Adrenal gland (tissue), 12 donors: ENCODE data around the gene HS3ST5. TPM values are rescaled to one million over a fixed set of nuclear protein-coding genes. Genes with fewer than 3 reads are reported as not detected.

Source experiments
- DNase-seq, 7 donors: peaks; one replicate each; pipeline ENCODE4 v3.0.0-alpha.2; 2019 to 2020
- H3K27ac ChIP-seq, 5 donors: fragments of 200-600 bp; sonication (generic) in 4 of 5; 1 replicate in 3 of 5; 2 replicates in 2 of 5; pipeline versions ENCODE4 v1.5.1 to v1.8.0; 2016 to 2020; ENCODE audit warnings: mild to moderate bottlenecking in 1 of 5
- H3K27me3 ChIP-seq: fragments of 200-600 bp; 2 replicates; pipeline ENCODE4 v1.8.0; 2021
- H3K36me3 ChIP-seq, 2 donors: fragments of 200-600 bp; replicated peaks in 1 of 2; 1 replicate in 1 of 2; 2 replicates in 1 of 2; pipeline versions ENCODE4 v1.5.1 to v1.8.0; 2018 to 2022
- H3K4me1 ChIP-seq, 2 donors: fragments of 200-600 bp; replicated peaks in 1 of 2; 1 replicate in 1 of 2; 2 replicates in 1 of 2; pipeline versions ENCODE4 v1.5.1 to v1.8.0; 2018 to 2021
- H3K4me3 ChIP-seq, 4 donors: fragments of 200-600 bp; sonication (generic) in 3 of 4; one replicate each; pipeline ENCODE4 v1.5.1; 2016 to 2018
- H3K9me3 ChIP-seq, 3 donors: fragments of 200-600 bp; sonication (generic) in 1 of 3; replicated peaks in 1 of 3; 1 replicate in 2 of 3; 2 replicates in 1 of 3; pipeline versions ENCODE4 v1.5.1 to v1.8.0; 2016 to 2021
- POLR2A ChIP-seq, 2 donors: fragments of 450-650 bp; IDR thresholded peaks; one replicate each; pipeline ENCODE4 v1.6.1; 2017; ENCODE audit warnings: antibody characterized with exemption in 2 of 2, mild to moderate bottlenecking in 2 of 2, moderate library complexity in 1 of 2
- WGBS, 4 donors: extraction: QIAGEN DNeasy Blood & Tissue Kit in 2 of 4; methylation state at CpG; one replicate each; pipeline versions ENCODE4 v1.1.5 to v1.1.7; 2013 to 2017; 5-methylcytosine and 5-hydroxymethylcytosine counted together
- intact Hi-C, 2 donors: fragments of 100-400 bp; cut with DNase I; formaldehyde crosslinking; loops; one replicate each; pipeline versions ENCODE4 v1.14.1 to v1.15.0; 2022 to 2023
- polyA plus RNA-seq, 3 donors: library from polyadenylated mRNA; stranded (reverse); fragments of 200-250 nt in 2 of 3; fragments of 350-450 nt in 1 of 3; fragmentation: Illumina TruSeq in 1 of 3; extraction: RNeasy Lipid Tissue Mini Kit (QIAGEN cat#74804) in 1 of 3; gene quantifications; one replicate each; pipeline ENCODE4 v1.2.3, GENCODE V29; 2013 to 2014
- total RNA-seq, 9 donors: library from RNA; depleted of rRNA in 4 of 9; stranded (reverse); fragments of >200 nt in 4 of 9; fragments of 120-200 nt in 1 of 9; fragmentation: NEBNext Ultra II Directional in 1 of 9; extraction: Animal tissue kit (Norgen Biotek cat#: 25700) in 1 of 9; gene quantifications; one replicate each; pipeline versions ENCODE4 v1.1.0 to v1.2.4, GENCODE V29; 2013 to 2023
- TF ChIP-seq, protein P1 (sequence below), 6 experiments: fragments of 450-650 bp in 4 of 6; fragments of 200-600 bp in 2 of 6; sonication (generic) in 1 of 6; IDR thresholded peaks; 1 replicate in 5 of 6; 2 replicates in 1 of 6; pipeline versions ENCODE4 v1.5.1 to v1.8.0; 2016 to 2021; ENCODE audit warnings: antibody characterized with exemption in 6 of 6, mild to moderate bottlenecking in 2 of 6, moderate library complexity in 1 of 6
- donor health status: healthy with polysubstance abuse.
- donor health status: Bipolar disorder and iron deficiency.
- donor health status: DM: yes; HTN: yes; CAD: no.
- donor health status: DM: no; HTN: no; CAD: no.
- donor health status: DM: no; HTN: no; CAD: no.
- donor health status: DM: yes; HTN: yes; CAD: no.

HS3ST5 gene
- total and polyA plus RNA-seq, 12 donors, result 0.04 to 0.78 (median 0.24) TPM; not detected in 5

DNA sequence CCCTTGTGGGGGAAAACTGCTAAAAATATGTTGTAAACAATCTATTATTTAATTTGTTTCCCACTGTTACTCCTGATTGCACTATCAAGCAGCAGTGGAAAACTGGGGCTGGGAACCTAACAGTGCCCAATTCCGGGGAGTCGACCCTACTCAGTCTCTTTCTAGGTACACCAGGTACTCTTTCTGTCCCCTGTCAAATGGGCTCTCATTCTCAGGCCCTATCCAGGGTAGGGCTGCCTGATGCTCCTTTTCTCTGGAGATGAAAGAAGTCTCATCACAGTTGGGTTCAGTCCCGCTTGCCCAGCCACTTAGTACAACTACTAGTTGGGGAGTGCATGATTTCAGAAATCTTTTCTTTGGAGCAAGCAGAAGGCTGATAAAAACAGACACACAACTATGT, 52.0 kb downstream of the HS3ST5 start:
- no peak overlapping the region for H3K4me3 ChIP-seq
- H3K27ac ChIP-seq, result no peak overlapping the region
- 78 to 91% (median 83%) methylated on average over 3 of the region's 3 CpGs for WGBS, 4 donors
- no peaks in the 10 kb centered on the region for H3K4me1 ChIP-seq
- DNase-seq, result no peak
- H3K27me3 ChIP-seq, result no peaks in the 10 kb centered on the region
- H3K36me3 ChIP-seq, result no peaks in the 10 kb centered on the region
- intact Hi-C loops, result no loop called here
- no peaks in the 10 kb centered on the region for H3K9me3 ChIP-seq
- no peak for TF ChIP-seq POLR2A (IDR thresholded peaks at IDR 0.05)
- TF ChIP-seq, protein P1, sequence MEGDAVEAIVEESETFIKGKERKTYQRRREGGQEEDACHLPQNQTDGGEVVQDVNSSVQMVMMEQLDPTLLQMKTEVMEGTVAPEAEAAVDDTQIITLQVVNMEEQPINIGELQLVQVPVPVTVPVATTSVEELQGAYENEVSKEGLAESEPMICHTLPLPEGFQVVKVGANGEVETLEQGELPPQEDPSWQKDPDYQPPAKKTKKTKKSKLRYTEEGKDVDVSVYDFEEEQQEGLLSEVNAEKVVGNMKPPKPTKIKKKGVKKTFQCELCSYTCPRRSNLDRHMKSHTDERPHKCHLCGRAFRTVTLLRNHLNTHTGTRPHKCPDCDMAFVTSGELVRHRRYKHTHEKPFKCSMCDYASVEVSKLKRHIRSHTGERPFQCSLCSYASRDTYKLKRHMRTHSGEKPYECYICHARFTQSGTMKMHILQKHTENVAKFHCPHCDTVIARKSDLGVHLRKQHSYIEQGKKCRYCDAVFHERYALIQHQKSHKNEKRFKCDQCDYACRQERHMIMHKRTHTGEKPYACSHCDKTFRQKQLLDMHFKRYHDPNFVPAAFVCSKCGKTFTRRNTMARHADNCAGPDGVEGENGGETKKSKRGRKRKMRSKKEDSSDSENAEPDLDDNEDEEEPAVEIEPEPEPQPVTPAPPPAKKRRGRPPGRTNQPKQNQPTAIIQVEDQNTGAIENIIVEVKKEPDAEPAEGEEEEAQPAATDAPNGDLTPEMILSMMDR (IDR thresholded peaks at IDR 0.05), result no peak

- no peak for DNase-seq
- no peak for TF ChIP-seq POLR2A (IDR thresholded peaks at IDR 0.05)
- TF ChIP-seq, protein P1 (IDR thresholded peaks at IDR 0.05), result no peak
- WGBS, 4 donors, result 73 to 79% (median 74%) methylated on average over 3 of the region's 3 CpGs
These were observed 53.9 kb downstream of the HS3ST5 start for GRCh38 chr6:114288701-114289495.

GRCh38 chr6:114287461-114287860, 55.4 kb downstream of the HS3ST5 start:
- intact Hi-C loops, result no loop called here
- no peaks in the 10 kb centered on the region for H3K9me3 ChIP-seq
- no peaks in the 10 kb centered on the region for H3K27me3 ChIP-seq
- no peaks in the 10 kb centered on the region for H3K36me3 ChIP-seq
- no peak overlapping the region for H3K4me3 ChIP-seq
- no peak for DNase-seq
- H3K27ac ChIP-seq, result no peak overlapping the region
- TF ChIP-seq POLR2A (IDR thresholded peaks at IDR 0.05), result no peak
- TF ChIP-seq, protein P1 (IDR thresholded peaks at IDR 0.05), result no peak
- WGBS, 4 donors, result 76 to 86% (median 77%) methylated on average over 2 of the region's 2 CpGs
- H3K4me1 ChIP-seq, result no peaks in the 10 kb centered on the region

More at GRCh38 chr6:114288701-114289495, 53.9 kb downstream of the HS3ST5 start:
- Histone ChIP-seq H3K4me3 (no peak overlapping the region), H3K9me3 (no peaks in the 10 kb centered on the region), H3K27ac (no peak overlapping the region), H3K27me3 (no peaks in the 10 kb centered on the region), H3K36me3 (no peaks in the 10 kb centered on the region), H3K4me1 (no peaks in the 10 kb centered on the region)
- intact Hi-C loops, result no loop called here

DNA sequence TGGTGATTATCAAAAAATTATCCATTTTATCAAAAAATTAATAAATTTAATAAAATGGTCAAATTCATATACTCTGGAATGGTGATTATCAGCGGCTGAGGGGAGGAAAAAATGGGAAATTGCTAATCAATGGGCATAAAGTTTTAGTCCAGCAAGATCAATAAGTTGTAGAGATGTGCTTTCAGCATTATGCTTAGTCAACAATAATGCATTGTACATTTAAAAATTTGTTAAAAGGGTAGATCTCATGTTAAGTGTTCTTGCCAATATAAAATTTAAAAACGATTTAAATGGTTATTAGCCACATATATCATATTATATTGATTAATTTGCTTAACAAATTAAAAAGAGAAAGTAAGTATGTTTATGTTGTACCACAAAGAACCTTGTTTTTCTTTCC, 56.6 kb downstream of the HS3ST5 start:
- DNase-seq, result no peak
- Histone ChIP-seq H3K36me3 (no peaks in the 10 kb centered on the region), H3K9me3 (no peaks in the 10 kb centered on the region), H3K4me1 (no peaks in the 10 kb centered on the region), H3K27me3 (no peaks in the 10 kb centered on the region), H3K27ac (no peak overlapping the region), H3K4me3 (no peak overlapping the region)
- WGBS, 4 donors, result 58 to 84% (median 72%) methylated on average over 2 of the region's 2 CpGs
- TF ChIP-seq, protein P1 (IDR thresholded peaks at IDR 0.05), result no peak
- no peak for TF ChIP-seq POLR2A (IDR thresholded peaks at IDR 0.05)
- intact Hi-C loops, result no loop called here
